ENCODE data around the gene LMAN2. TPM values are rescaled to one million over a fixed set of nuclear protein-coding genes. Genes with fewer than 3 reads are reported as not detected.

LMAN2 gene
- total RNA-seq, 1 experiment from 2014 or later = 128 TPM

DNA sequence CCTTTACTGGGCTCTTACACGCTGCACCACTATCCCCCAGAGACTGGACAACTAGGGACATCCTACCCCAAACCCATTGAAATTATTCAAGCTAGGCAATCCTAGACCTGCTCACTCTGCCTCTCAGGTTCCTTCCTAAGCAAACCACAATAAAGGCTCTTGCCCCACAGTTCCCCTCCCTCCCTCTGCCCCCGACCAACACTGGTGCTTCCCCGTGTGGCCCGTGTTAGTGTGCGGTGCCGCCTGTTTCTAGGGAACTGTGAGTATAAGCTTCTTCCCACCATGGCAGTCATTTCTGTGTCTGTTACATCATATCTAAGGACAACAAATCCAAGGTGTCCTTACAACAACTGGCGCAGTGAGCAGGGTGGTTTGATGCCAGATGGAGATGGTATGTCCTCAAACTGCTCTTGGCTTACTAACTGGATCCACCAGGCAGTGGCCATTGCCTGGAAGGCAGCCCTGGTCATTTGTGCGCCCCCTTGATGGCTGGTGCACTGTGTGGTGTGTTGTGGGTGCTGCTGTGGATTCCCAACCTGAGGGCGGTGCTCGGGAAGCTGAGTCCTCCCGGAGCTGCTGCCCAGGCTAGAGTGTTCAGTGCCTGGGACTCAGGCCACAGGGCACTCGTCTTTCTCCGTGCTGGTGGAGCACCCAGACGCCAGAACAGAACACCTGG, 31.4 kb downstream of the LMAN2 start (continued):
- no peak for TF ChIP-seq SP1 (IDR thresholded peaks at IDR 0.05; ENCODE audit: low read depth)
- TF ChIP-seq, protein P1, sequence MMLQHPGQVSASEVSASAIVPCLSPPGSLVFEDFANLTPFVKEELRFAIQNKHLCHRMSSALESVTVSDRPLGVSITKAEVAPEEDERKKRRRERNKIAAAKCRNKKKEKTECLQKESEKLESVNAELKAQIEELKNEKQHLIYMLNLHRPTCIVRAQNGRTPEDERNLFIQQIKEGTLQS (IDR thresholded peaks at IDR 0.05) = no peak
- TF ChIP-seq EGR1 (IDR thresholded peaks at IDR 0.05; ENCODE audit: low read depth) = no peak
- no peak for TF ChIP-seq POLR2A (IDR thresholded peaks at IDR 0.05; ENCODE audit: borderline replicate concordance, extremely low read depth, insufficient read depth, insufficient read length)

DNA sequence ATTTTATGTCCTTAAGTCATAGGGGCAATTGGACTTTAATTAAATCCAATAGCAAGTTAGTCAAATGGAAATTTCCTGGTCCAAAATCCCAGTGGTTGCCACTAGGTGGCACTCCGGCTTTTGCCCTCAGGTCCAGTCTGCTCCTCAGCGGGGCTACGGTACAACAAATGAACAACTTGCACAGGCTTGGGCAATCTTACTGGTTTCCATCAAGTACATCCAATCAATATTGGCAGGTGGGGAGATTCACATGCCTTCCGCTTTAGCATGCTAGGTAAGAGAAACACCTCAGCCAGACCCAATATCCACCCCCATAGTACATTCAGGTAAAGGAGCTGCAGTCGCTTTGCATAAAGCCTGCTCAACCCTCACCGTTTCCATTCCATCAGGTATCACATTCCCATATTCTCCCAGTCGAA, 33.5 kb downstream of the LMAN2 start:
- no peak overlapping the region for H3K4me2 ChIP-seq (ENCODE audit: low read length)
- no TSS peak for BruUV-seq (replicated peaks)
- CTCF ChIA-PET = interaction anchor here (0.7 to 2.5 kb wide), 4 partner anchors 9 to 204 kb away, joined by 3 to 22 read pairs (median 4); no protein-coding TSS in a partner anchor
- no peak overlapping the region for H3K4me3 ChIP-seq (replicated peaks in 1 of 2; ENCODE audit: low read depth in 1 of 2, low read length in 2 of 2)
- POLR2A ChIA-PET = no interaction called here
- DNase-seq (ENCODE audit: low read depth, low spot score) (peak; percentile 63), ATAC-seq (peak; percentile 75)
- no peak overlapping the region for H2AFZ ChIP-seq (ENCODE audit: low read depth, low read length, poor library complexity, severe bottlenecking)
- H3K27me3 ChIP-seq (ENCODE audit: insufficient read depth, low read length) = no peaks in the 10 kb centered on the region
- H3K9ac ChIP-seq (ENCODE audit: low read length) = no peak overlapping the region
- H3K4me1 ChIP-seq (ENCODE audit: control insufficient read depth in 1 of 2, insufficient read depth in 2 of 2, low read length in 2 of 2) = peaks cover 3 to 16% of the 10 kb centered on the region in 2 experiments; a peak in 3 of 4 replicates
- no peaks in the 10 kb centered on the region for H3K9me3 ChIP-seq (ENCODE audit: control insufficient read depth in 1 of 2, insufficient read depth in 1 of 2, low read depth in 1 of 2, low read length in 2 of 2)
- TF ChIP-seq, protein P2, sequence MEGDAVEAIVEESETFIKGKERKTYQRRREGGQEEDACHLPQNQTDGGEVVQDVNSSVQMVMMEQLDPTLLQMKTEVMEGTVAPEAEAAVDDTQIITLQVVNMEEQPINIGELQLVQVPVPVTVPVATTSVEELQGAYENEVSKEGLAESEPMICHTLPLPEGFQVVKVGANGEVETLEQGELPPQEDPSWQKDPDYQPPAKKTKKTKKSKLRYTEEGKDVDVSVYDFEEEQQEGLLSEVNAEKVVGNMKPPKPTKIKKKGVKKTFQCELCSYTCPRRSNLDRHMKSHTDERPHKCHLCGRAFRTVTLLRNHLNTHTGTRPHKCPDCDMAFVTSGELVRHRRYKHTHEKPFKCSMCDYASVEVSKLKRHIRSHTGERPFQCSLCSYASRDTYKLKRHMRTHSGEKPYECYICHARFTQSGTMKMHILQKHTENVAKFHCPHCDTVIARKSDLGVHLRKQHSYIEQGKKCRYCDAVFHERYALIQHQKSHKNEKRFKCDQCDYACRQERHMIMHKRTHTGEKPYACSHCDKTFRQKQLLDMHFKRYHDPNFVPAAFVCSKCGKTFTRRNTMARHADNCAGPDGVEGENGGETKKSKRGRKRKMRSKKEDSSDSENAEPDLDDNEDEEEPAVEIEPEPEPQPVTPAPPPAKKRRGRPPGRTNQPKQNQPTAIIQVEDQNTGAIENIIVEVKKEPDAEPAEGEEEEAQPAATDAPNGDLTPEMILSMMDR (IDR thresholded peaks at IDR 0.05 in 2 of 3, conservative IDR thresholded peaks at IDR 0.05 in 1 of 3; ENCODE audit: borderline replicate concordance in 1 of 3, insufficient read depth in 1 of 3, low read depth in 2 of 3, low read length in 2 of 3) = peak in 2 of 3 experiments; percentile 79 to 93; a peak in 4 of 6 replicates
- TF ChIP-seq, protein P3, sequence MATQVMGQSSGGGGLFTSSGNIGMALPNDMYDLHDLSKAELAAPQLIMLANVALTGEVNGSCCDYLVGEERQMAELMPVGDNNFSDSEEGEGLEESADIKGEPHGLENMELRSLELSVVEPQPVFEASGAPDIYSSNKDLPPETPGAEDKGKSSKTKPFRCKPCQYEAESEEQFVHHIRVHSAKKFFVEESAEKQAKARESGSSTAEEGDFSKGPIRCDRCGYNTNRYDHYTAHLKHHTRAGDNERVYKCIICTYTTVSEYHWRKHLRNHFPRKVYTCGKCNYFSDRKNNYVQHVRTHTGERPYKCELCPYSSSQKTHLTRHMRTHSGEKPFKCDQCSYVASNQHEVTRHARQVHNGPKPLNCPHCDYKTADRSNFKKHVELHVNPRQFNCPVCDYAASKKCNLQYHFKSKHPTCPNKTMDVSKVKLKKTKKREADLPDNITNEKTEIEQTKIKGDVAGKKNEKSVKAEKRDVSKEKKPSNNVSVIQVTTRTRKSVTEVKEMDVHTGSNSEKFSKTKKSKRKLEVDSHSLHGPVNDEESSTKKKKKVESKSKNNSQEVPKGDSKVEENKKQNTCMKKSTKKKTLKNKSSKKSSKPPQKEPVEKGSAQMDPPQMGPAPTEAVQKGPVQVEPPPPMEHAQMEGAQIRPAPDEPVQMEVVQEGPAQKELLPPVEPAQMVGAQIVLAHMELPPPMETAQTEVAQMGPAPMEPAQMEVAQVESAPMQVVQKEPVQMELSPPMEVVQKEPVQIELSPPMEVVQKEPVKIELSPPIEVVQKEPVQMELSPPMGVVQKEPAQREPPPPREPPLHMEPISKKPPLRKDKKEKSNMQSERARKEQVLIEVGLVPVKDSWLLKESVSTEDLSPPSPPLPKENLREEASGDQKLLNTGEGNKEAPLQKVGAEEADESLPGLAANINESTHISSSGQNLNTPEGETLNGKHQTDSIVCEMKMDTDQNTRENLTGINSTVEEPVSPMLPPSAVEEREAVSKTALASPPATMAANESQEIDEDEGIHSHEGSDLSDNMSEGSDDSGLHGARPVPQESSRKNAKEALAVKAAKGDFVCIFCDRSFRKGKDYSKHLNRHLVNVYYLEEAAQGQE (IDR thresholded peaks at IDR 0.05; ENCODE audit: low read depth) = no peak
- no peak for TF ChIP-seq YY1 (IDR thresholded peaks at IDR 0.05; ENCODE audit: extremely low read depth, insufficient replicate concordance, low read depth, low read length)
- no peak for TF ChIP-seq SIN3A (IDR thresholded peaks at IDR 0.05; ENCODE audit: low read depth)
- H3K27ac ChIP-seq (ENCODE audit: low read depth, low read length) = no peak overlapping the region
- H3K79me2 ChIP-seq (ENCODE audit: insufficient read depth, low read length) = no peaks in the 10 kb centered on the region
- H3K36me3 ChIP-seq (ENCODE audit: control insufficient read depth in 1 of 2, insufficient read depth in 2 of 2, low read length in 2 of 2) = no peaks in the 10 kb centered on the region
- no peaks in the 10 kb centered on the region for H3K9me2 ChIP-seq (ENCODE audit: insufficient read depth)
- RAD21 ChIA-PET (ENCODE audit: low non-redundant PET in 1 of 2, low total read pairs in 2 of 2, uncharacterized antibody in 2 of 2, unreplicated experiment in 2 of 2) = interaction anchor here in 1 of 2 experiments (1.0 kb wide), 1 partner anchor 84 kb away, joined by 3 read pairs; no protein-coding TSS in a partner anchor
- no peaks in the 10 kb centered on the region for H4K20me1 ChIP-seq (ENCODE audit: insufficient read depth)
- intact Hi-C loops (cut with micrococcal nuclease) = loop anchor here (1.0 to 5.0 kb wide), 2 partner anchors 69 to 136 kb away; no protein-coding TSS in a partner anchor
